GM12872 (cell line): ENCODE measurements around the gene ARFGAP1.

Experiments
- CTCF ChIP-seq: IDR thresholded peaks from 3 replicates; pipeline ENCODE4 v1.5.1; 2011; ENCODE audit warnings: low read depth, mild to moderate bottlenecking, low read length, moderate library complexity; ENCODE audit not compliant: insufficient read depth

Gene ARFGAP1

GRCh38 chr20:63262836-63263235, 9.8 kb upstream of the ARFGAP1 start:
- no peak for TF ChIP-seq CTCF

- TF ChIP-seq CTCF = no peak
These were observed 8.6 kb upstream of the ARFGAP1 start for GRCh38 chr20:63264000-63264399.

- no peak for TF ChIP-seq CTCF
These were observed 8.1 kb upstream of the ARFGAP1 start for GRCh38 chr20:63264519-63264918.

GRCh38 chr20:63265891-63266515, 6.6 kb upstream of the ARFGAP1 start:
- TF ChIP-seq CTCF = no peak

GRCh38 chr20:63267691-63268090, 4.9 kb upstream of the ARFGAP1 start:
- TF ChIP-seq CTCF = no peak

GRCh38 chr20:63268256-63268655, 4.4 kb upstream of the ARFGAP1 start:
- no peak for TF ChIP-seq CTCF

- no peak for TF ChIP-seq CTCF
These were observed 3.8 kb upstream of the ARFGAP1 start for GRCh38 chr20:63268671-63269439.
